Hindlimb muscle (tissue), 1 donor: ENCODE data around the gene CBLB. TPM values are rescaled to one million over a fixed set of nuclear protein-coding genes. Genes with fewer than 3 reads are reported as not detected.
A peak's percentile ranks its signal among the peaks of the same experiment; 100 is the strongest.

Experiments used
- DNase-seq: peaks from one replicate; pipeline ENCODE4 v3.0.0-alpha.2; 2013
- polyA plus RNA-seq: library from polyadenylated mRNA; unstranded; fragments of 120-200 nt; gene quantifications from one replicate; pipeline ENCODE4 v1.2.1, GENCODE V29; 2013; ENCODE audit not compliant: insufficient read length

CBLB gene
- polyA plus RNA-seq, 1 donor, result 28.1 TPM

DNA sequence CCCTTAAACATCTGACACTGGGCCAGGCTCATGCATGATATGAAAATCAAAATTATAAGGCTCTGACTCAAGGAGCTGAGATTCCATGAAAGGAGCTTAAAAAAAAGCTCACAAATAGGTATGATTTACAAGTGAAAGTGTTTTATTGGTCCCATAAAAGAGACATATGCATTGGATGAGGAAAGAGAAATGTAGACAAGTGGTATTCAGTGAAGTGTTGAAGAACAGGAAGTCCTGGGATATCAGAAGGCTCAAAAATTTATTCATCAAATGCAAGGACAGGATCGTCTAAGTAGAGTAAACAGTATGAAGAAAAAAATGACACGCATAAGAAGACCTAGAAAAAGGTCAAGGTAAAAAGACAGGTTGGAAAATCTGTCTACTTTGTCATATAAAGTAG, 188.9 kb downstream of the CBLB start:
- no peak for DNase-seq

DNA sequence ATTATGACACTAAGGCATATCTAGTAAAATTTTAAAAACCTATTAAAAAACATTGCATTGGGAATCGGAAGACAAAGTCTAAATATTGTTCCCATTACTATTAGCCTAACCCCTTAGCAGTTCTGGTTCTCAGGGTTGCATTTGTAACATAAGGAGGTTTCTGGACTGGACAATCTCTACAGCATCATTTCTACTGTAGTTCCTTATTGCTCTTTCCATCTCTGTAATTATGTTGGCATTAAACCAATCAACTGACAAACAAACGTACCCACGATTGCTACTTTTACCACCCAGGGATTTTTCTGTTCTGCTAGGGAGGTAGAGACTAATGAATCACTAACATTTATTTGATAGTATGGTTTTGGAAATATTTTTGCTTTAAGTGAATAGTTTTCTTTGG, 190.8 kb downstream of the CBLB start:
- no peak for DNase-seq

DNA sequence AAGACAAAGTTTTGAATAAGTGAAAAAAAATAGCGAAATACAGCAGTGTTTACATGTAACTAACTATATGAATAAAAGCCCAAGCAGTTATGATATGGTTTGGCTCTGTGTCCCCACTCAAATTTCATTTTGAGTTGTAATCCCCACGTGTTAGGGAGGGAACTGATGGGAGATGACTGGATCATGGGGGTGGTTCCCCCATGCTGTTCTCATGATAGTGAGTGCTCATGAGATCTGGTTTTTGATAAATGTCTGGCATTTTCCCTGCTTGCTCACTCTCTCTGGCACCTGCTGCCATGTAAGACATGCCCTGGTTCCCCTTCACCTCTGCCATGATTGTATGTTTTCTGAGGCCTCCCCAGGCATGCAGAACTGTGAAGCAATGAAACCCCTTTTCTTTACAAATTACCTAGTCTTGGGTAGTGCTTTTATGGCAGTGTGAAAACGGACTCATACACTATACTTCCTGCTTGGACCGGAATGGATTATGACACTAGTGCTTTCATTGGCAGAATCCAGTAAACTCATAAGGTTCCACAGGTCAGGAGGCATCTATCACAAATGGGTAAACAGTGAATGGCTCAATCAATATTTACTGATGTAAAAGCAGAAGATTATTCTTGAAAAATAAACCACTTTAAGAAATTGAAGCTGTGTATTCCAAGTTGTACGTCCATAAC, 192.1 kb downstream of the CBLB start:
- no peak for DNase-seq

GRCh38 chr3:105674437-105675065, 194.3 kb downstream of the CBLB start:
- no peak for DNase-seq

DNA sequence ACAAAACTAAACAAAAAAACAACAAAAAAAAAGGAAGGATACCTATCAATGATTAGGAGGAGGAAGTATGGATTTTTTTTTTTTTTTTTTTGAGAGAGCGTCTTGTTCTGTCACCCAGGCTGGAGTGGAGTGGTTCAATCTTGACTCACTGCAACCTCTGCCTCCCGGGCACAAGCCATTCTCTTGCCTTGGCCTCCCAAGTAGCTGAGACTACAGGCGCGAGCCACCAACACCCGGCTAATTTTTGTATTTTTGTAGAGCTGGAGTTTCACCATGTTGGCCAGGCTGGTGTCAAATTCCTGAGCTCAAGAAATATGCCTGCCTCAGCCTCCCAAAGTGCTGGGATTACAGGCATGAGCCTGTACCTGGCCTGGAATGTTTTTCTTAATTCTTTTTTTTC, 195.8 kb downstream of the CBLB start:
- DNase-seq, result no peak

GRCh38 chr3:105662306-105662705, 206.5 kb downstream of the CBLB start:
- DNase-seq, result no peak

DNA sequence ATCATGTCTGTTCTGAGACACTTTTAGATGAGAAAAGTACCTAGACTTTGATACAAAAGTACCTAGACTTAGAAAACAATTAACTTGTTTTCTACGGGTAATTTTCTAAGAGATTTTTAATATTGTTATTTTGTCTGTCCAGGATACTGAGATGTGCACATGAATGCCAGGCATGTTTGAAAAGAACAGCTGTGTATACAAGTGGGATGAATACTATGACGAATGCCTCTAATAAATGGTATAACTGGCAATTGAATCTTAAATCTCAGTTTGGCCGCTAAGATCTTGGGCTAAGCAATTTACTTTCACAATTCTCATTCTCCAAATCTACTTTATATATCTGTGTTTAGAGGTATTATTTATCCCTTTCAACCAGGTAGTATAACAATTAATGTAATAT, 207.4 kb downstream of the CBLB start:
- no peak for DNase-seq

DNA sequence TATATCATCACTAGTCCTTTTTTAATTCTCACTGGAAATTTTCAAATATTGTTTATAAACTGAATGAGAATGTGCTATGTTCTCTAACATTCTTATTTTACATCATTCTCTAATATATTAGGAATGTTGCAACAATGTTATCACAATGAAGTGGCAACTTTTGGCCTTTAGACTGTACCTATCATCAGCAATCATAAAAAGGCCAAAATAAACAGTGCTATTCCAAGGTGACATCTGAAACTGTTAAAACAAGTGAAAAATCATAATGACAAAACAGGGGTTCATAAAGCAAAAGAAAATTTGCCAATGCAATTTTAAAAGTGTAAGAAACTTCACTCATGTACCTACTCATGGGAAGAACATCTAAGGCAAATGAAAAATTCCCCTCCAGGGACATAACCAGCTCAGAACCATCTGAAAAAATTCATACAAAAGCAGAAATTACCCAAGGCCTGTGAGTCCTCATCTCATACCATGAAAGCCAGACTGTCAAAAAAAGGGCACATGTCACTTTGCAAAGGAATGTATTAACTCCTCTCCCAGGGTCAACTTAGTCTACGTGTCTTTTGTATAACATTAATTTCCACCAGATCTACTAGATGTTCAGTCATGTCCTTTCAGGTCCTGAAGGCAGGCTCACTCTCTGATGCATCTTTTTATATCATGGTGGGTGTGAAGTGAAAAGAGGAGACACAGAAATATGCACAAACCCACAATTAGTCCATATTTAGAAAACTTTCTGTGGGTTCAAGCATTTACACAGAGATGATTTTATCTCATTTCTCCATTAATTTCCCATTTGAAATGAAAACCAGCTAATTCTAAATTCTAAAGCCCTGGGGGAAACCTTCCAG, 211.9 kb downstream of the CBLB start:
- DNase-seq, result no peak

DNA sequence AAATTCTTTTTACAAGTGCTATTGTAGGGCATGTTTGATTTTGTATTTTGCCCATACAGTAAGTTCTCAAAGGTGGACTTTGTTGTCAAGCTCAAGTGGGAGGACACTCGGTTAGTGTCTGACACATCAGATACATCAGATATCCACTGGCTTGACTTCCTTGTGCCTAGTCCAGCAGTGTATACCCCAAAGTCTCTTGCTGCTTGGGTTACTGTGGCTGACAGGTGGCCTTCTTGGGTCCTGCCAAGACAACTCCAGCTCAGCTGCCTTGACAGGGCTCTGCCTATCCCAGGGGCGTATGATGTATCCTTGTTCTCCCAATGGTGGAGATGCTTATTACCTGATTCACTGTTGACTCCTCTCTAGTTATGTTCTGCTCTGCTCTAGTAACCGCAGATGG, 214.9 kb downstream of the CBLB start:
- DNase-seq, result no peak

- no peak for DNase-seq
Observed at GRCh38 chr3:105653166-105653565, 215.6 kb downstream of the CBLB start.

DNA sequence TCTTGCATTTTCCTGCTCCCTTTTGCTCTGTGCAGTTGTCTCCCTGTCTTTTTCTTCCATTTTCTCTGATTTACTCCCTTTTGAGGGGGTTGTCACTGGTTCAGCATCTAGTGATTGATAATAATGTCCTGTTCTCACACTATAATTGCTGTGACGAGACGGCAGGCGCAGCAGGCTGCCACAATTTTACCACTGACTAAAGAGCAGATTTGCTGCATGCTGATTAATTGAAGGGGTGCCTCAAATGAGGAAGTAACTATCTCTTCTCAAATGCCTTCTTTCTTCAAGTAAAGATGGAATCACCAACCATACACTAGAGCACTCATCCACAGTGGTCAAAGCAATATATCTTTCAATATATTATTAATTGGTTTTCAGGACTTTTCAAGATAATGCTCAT, 219.3 kb downstream of the CBLB start:
- no peak for DNase-seq

DNA sequence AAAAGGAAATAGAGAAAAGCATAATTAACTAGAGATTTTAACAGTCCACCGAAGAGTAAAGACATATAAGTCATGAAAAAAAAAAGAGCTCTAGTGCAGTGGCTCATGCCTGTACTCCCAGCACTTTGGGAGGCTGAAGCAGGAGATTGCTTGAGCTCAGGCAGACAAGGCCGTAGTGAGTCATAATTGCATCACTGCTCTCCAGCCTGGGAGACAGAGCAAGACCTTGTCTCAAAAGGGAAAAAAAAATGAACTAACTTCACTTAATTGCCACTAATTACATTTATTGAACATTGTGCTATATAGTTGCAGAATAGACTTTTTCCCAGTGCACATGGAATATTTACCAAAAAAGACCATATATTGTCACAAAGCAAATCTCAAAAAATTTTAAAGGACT, 221.8 kb downstream of the CBLB start:
- DNase-seq, result no peak

- DNase-seq, result no peak
Observed at GRCh38 chr3:105639131-105639530, 229.7 kb downstream of the CBLB start.

DNA sequence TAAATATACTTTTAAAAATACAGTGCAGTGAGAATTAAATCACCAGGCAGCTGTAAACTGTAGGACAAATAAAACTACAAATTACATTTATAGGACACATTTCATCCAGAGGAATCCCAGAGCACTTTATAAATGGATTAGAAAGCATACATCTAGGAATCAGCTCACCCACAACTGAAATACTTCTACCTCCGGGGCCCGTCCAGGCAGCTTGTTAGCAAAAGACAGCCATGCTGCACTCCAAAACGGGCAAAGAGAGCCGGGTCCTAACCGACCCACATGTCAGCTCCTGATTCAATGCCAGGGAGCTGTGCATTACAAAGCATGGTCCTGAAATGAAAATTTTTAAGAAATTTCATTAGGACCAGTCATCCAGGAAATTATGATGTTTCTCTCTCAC, 234.1 kb downstream of the CBLB start:
- DNase-seq, result no peak

DNA sequence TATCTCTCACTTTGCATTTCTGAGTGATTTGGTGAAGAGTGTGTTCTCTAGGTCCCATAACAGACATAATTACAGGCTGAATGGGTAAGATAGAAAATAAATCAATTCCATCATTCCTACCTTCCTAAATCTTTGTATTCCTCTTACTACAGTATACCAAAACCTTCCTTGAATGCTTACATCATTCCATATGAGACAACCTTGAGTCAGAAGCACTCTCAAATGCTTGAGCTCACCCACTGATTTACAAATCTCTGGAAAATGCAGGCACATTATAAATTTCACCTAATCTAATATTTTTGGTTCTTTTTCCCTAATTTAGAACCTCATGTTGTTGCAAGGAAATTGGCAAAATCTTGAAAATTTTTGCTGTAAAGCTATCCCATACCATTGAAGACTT, 239.1 kb downstream of the CBLB start:
- DNase-seq, result no peak

DNA sequence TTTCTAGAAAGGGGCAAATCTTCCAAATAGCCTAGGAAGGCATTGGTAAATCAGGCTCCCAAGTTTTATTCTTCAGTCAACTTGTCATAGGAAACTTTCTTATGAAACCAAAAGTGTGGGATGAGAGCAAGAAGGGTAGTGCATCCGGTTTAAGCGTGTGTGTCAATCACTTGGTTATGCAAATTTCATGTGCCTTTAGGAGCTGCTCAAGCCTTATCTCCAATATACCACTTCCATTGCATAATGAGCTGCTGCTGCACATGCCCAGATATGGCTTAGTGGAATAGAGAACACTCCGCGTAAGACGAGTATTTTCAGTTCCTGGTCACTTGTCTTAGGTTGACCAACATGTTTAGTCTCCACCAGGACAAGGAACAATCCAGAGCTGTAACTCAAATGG, 242.1 kb downstream of the CBLB start:
- DNase-seq, result no peak

DNA sequence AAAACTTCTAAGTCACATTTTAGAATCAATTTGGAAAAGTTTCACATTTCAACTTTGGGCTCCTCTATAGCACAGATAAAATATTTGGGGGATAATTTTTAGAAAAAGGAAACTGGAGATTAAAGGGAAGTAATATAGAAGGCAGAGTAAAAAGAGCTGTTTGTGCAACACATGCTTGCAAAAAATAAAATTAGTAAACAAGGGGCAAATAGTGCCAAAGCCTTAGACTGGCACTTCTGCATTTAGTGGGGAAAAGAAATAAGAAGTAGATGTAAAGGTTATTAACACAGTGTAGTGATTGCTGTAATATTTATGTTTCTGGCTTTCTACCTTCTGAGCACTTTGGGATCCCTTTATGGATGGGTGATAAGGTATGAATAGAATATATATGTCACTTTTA, 246.6 kb downstream of the CBLB start:
- no peak for DNase-seq

- no peak for DNase-seq
Observed at GRCh38 chr3:105620236-105620635, 248.6 kb downstream of the CBLB start.

DNA sequence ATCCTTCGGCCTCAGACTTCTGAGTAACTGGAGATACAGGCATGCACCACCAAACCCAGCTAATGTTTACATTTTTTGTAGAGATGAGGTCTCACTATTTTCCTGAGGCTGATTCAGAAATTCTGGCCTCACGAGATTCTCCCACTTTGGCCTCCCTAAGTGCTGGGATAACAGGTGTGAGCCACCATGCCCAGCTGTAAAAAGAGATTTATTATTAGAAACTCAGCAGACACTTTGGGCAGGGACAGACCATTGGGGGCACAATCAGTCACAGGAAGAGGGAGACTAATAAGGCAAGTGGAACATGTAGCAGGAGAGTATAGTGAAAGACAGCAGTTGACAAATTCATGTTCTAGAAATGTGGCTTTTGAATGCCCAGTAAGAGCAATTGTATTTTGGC, 249.2 kb downstream of the CBLB start:
- DNase-seq, result no peak

DNA sequence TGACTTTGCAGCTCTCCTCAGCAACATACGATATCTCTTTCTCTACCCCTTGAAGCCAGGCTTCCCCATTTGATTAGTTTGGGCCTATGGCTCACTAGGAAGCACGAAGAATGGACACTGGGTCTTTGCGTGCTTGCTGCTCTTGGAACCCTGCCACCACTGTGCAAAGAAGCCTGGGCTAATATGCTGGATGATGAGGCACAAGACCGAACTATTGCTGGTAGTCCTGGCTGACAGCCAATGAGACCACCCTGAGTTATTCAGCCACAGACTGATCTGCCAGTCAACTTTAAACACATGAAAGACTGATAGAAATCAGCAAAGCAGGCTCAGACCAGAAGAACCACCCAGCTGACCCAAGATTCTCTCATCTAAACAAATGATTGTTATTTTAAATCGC, 250.3 kb downstream of the CBLB start:
- DNase-seq, result no peak

GRCh38 chr3:105616374-105617121, 252.3 kb downstream of the CBLB start:
- peak; percentile 17 for DNase-seq

DNA sequence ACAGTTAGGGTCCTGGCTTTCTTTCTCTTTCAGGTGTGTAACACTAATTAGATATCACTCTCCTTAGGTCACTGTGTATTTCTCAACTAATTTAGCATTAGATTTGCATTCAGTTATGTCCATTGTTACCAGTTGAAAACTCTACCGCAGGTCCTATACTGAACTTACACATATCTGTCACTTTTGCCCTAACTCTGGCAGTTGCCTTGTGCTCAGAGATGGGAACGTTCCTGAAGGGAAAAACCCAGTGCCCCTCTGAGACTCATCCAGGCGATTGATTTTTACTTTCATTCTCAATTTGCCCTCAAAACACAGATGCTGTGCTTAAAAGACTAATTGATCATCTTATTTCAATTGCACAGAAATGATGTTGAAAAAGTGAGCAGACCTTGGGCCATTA, 253.0 kb downstream of the CBLB start:
- no peak for DNase-seq
